A549 (cell line): ENCODE data around the gene BMS1. TPM values are rescaled to one million over a fixed set of nuclear protein-coding genes. Genes with fewer than 3 reads are reported as not detected.

Source experiments
- ATAC-seq, 2 experiments: fragments of 200-7000 bp in 1 of 2; fragments of >200 bp in 1 of 2; cut with Nextera tagmentation in 1 of 2; cut with Tn5 transposase in 1 of 2; 3 replicates each; pipeline versions ENCODE4 v1.8.0 to v1.9.1; 2018 to 2020; ENCODE audit warnings: mild to moderate bottlenecking in 1 of 2, moderate library complexity in 1 of 2
- CTCF ChIA-PET: fragments of 300-600 bp; sonication (Branson Sonifier 250); formaldehyde crosslinking; extraction: SDS; loops from one replicate; lab custom pipeline; 2021; ENCODE audit warnings: antibody characterized with exemption, inconsistent platforms; lab: Yijun Ruan, JAX
- POLR2A ChIA-PET: fragments of 350-600 bp; formaldehyde crosslinking; extraction: SDS; loops from one replicate; lab custom pipeline; 2021; ENCODE audit warnings: antibody characterized with exemption, inconsistent platforms; lab: Yijun Ruan, JAX
- DNase-seq, 2 experiments: peaks; one replicate each; pipeline versions ENCODE4 v3.0.0 to v3.0.0-alpha.2; 2011 to 2016; ENCODE audit warnings: low read depth in 1 of 2, low spot score in 1 of 2
- FAIRE-seq: peaks from 2 replicates; lab custom pipeline; 2011; peaks lifted over from hg19 to GRCh38; lab: Jason Lieb, UNC
- H3K27ac ChIP-seq, 2 experiments: fragments of >200 bp; sonication (Bioruptor Twin); formaldehyde crosslinking; 3 replicates each; pipeline ENCODE4 v1.5.1; 2016 to 2017
- H3K4me1 ChIP-seq: fragments of >200 bp; sonication (Bioruptor Twin); formaldehyde crosslinking; 3 replicates; pipeline ENCODE4 v1.6.1; 2016
- H3K4me2 ChIP-seq: fragments of >200 bp; sonication (Bioruptor Twin); formaldehyde crosslinking; 3 replicates; pipeline ENCODE4 v1.6.1; 2016
- H3K4me3 ChIP-seq: fragments of >200 bp; sonication (Bioruptor Twin); formaldehyde crosslinking; 3 replicates; pipeline ENCODE4 v1.5.1; 2016
- H3K9me3 ChIP-seq: fragments of >200 bp; sonication (Bioruptor Twin); formaldehyde crosslinking; 3 replicates; pipeline ENCODE4 v1.6.1; 2016
- CEBPB ChIP-seq, 2 experiments: fragments of >200 bp in 1 of 2; sonication (Bioruptor Twin) in 1 of 2; formaldehyde crosslinking in 1 of 2; IDR thresholded peaks; 2 replicates each; pipeline ENCODE4 v1.6.1; 2012 to 2016
- CHD2 ChIP-seq: fragments of 150-350 bp; IDR thresholded peaks from 2 replicates; pipeline ENCODE4 v1.6.1; 2014; ENCODE audit warnings: low read length; ENCODE audit not compliant: partially characterized antibody
- EHF ChIP-seq: fragments of 250-450 bp; sonication (Bioruptor Pico); IDR thresholded peaks from 2 replicates; pipeline ENCODE4 v1.5.0; 2020; ENCODE audit warnings: mild to moderate bottlenecking
- FOSB ChIP-seq: fragments of 250-450 bp; sonication (Bioruptor Pico); IDR thresholded peaks from 2 replicates; pipeline ENCODE4 v1.5.0; 2020; ENCODE audit warnings: mild to moderate bottlenecking, moderate library complexity
- FOSL2 ChIP-seq, 2 experiments: fragments of 450-650 bp in 1 of 2; fragments of >200 bp in 1 of 2; sonication (Bioruptor Twin) in 1 of 2; formaldehyde crosslinking; IDR thresholded peaks; 2 replicates each; pipeline versions ENCODE4 v1.5.0 to v1.6.1; 2016 to 2020; ENCODE audit warnings: mild to moderate bottlenecking in 1 of 2, moderate library complexity in 1 of 2
- GATA3 ChIP-seq: IDR thresholded peaks from 2 replicates; pipeline ENCODE4 v1.6.1; 2012; ENCODE audit warnings: borderline replicate concordance
- HOXB5 ChIP-seq: fragments of 250-450 bp; sonication (Bioruptor Pico); IDR thresholded peaks from 2 replicates; pipeline ENCODE4 v1.5.0; 2020; ENCODE audit warnings: mild to moderate bottlenecking, moderate library complexity
- JUNB ChIP-seq: fragments of >200 bp; sonication (Bioruptor Twin); formaldehyde crosslinking; IDR thresholded peaks from 2 replicates; pipeline ENCODE4 v1.6.1; 2016
- MYC ChIP-seq: IDR thresholded peaks from 2 replicates; pipeline ENCODE4 v1.6.1; 2012; ENCODE audit warnings: mild to moderate bottlenecking, inconsistent platforms, low read length, improper control_type of control experiment, borderline replicate concordance
- POLR2A ChIP-seq: IDR thresholded peaks from 2 replicates; pipeline ENCODE4 v1.6.1; 2012; ENCODE audit warnings: mild to moderate bottlenecking, low read length
- RCOR1 ChIP-seq: fragments of 150-350 bp; IDR thresholded peaks from 2 replicates; pipeline ENCODE4 v1.6.1; 2014; ENCODE audit warnings: antibody characterized with exemption, low read length, low read depth
- RFX5 ChIP-seq: fragments of 450-650 bp; IDR thresholded peaks from 2 replicates; pipeline ENCODE4 v1.7.1; 2014; ENCODE audit warnings: antibody characterized with exemption, mild to moderate bottlenecking, moderate library complexity
- SREBF2 ChIP-seq: fragments of 450-650 bp; IDR thresholded peaks from 2 replicates; pipeline ENCODE4 v1.6.1; 2014; ENCODE audit warnings: mild to moderate bottlenecking, moderate library complexity
- TFCP2L1 ChIP-seq: fragments of 250-450 bp; sonication (Bioruptor Pico); IDR thresholded peaks from 2 replicates; pipeline ENCODE4 v1.5.0; 2021; ENCODE audit warnings: mild to moderate bottlenecking
- WGBS: methylation state at CpG from one replicate; pipeline ENCODE4 v1.1.6; 2017; ENCODE audit errors: missing lambda C conversion rate; 5-methylcytosine and 5-hydroxymethylcytosine counted together
- polyA plus RNA-seq, 4 experiments: library from polyadenylated mRNA; depleted of rRNA in 3 of 4; stranded (reverse); fragments of >200 nt; fragmentation: RNase III in 1 of 4; extraction: RNeasy Plus Mini Kit Qiagen cat#74134 plus additional on column Dnase treatment in 1 of 4; gene quantifications; 2 replicates in 3 of 4; 3 replicates in 1 of 4; pipeline ENCODE4 v1.2.3, GENCODE V29; 2011 to 2017
- TF ChIP-seq, protein P1 (sequence below): fragments of 250-450 bp; sonication (Bioruptor Pico); IDR thresholded peaks from 2 replicates; pipeline ENCODE4 v1.5.0; 2021; ENCODE audit warnings: mild to moderate bottlenecking, moderate library complexity, borderline replicate concordance
- TF ChIP-seq, protein P2 (sequence below): fragments of 250-450 bp; sonication (Bioruptor Pico); IDR thresholded peaks from 2 replicates; pipeline ENCODE4 v1.5.0; 2020; ENCODE audit warnings: low read depth, mild to moderate bottlenecking, moderate library complexity
- TF ChIP-seq, protein P3 (sequence below): fragments of 450-650 bp; IDR thresholded peaks from 2 replicates; pipeline ENCODE4 v1.6.1; 2014; ENCODE audit warnings: antibody characterized with exemption
- TF ChIP-seq, protein P4 (sequence below): IDR thresholded peaks from 2 replicates; pipeline ENCODE4 v1.6.1; 2012; ENCODE audit warnings: low read depth, borderline replicate concordance
- TF ChIP-seq, protein P5 (sequence below): IDR thresholded peaks from 2 replicates; pipeline ENCODE4 v1.6.1; 2012
- TF ChIP-seq, protein P6 (sequence below): fragments of 200-600 bp; sonication (generic); IDR thresholded peaks from 2 replicates; pipeline ENCODE4 v1.6.1; 2016; ENCODE audit warnings: antibody characterized with exemption, mild to moderate bottlenecking, moderate library complexity

Gene BMS1
- polyA plus RNA-seq, 2 of the 4 experiments (the other 2 are of a cell fraction): 14.4 to 21.2 TPM

DNA sequence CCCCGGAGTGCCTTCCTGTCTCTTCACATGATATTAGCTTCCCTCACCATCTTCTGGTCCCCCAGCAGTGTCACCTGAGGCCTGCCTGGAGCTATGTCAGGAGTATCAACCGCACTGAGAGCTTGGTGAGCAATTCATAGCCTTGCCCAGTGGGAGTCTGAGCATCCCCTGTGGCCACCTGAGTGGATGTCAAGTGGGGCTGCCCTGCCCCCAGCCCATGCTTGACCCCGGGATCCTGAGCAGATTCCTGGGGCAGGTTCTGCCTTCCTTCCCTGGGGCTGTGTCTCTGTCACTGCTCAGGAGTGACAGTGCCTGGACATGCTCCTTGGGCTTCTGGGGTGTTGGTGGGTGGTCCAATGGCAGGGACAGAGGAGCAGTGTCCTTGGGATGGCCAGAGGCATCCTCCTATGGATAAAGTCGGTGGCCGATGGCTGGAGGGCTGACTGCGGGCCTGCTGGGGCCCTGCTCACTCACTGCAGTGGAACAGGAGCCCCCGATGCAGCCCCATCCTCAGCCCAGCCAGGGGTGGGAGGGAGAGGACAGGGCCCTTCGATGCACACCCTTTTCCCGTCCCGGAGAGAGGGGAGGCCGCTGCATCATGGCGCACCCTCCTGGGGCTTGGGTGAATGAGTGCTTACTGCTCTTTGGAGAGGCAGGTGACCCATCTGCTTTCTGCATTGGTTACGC is 95.7 kb downstream of the BMS1 start:
- DNase-seq: no peak

DNA sequence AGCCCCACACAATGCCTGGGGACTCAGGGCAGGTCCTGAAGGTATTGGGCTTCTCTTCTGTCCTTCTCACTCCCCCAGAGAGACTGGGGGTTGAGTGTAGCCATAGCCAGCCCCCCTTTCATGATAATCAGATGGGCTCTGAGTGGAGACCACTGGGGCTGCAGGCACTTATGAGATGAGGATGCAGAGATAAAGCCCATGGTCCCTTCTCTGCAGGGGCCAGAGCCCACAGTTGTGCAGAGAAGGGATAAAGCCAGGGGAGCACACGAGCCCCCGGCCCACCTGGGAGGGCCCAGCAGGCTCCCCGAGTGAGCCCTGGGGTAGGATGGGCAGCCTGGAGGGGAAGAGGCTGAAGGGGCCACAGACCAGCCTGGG is 96.2 kb downstream of the BMS1 start:
- DNase-seq: no peak
- Histone ChIP-seq H3K4me1 (0 out of 3 replicates have a peak, but pooled peaks cover 8% of the 10 kb centered on the region), H3K27ac (no peak overlapping the region), H3K9me3 (no peaks in the 10 kb centered on the region; the same call in 2 of the 3 replicates), H3K4me2 (no peak overlapping the region), H3K4me3 (no peak overlapping the region)
- ChIA-PET POLR2A (no interaction called here), CTCF (no interaction called here)
- ATAC-seq: no peak
- WGBS: 6% methylated on average over 3 of the region's 3 CpGs
- no peak for FAIRE-seq
- TF ChIP-seq, protein P1, sequence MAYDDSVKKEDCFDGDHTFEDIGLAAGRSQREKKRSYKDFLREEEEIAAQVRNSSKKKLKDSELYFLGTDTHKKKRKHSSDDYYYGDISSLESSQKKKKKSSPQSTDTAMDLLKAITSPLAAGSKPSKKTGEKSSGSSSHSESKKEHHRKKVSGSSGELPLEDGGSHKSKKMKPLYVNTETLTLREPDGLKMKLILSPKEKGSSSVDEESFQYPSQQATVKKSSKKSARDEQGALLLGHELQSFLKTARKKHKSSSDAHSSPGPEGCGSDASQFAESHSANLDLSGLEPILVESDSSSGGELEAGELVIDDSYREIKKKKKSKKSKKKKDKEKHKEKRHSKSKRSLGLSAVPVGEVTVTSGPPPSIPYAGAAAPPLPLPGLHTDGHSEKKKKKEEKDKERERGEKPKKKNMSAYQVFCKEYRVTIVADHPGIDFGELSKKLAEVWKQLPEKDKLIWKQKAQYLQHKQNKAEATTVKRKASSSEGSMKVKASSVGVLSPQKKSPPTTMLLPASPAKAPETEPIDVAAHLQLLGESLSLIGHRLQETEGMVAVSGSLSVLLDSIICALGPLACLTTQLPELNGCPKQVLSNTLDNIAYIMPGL (CRISPR knock-in tag): no peak
- TF ChIP-seq SREBF2 (no peak), GATA3 (no peak), MYC (no peak), TFCP2L1 (CRISPR knock-in tag) (no peak), CHD2 (no peak), HOXB5 (CRISPR knock-in tag) (no peak), EHF (CRISPR knock-in tag) (no peak), RCOR1 (no peak), RFX5 (no peak), FOSL2 (IDR thresholded peaks at IDR 0.05) (no peak), FOSL2 (CRISPR knock-in tag; IDR thresholded peaks at IDR 0.05) (no peak), POLR2A (no peak), JUNB (no peak), FOSB (no peak), CEBPB (IDR thresholded peaks at IDR 0.05) (no peak)
- TF ChIP-seq, protein P2, sequence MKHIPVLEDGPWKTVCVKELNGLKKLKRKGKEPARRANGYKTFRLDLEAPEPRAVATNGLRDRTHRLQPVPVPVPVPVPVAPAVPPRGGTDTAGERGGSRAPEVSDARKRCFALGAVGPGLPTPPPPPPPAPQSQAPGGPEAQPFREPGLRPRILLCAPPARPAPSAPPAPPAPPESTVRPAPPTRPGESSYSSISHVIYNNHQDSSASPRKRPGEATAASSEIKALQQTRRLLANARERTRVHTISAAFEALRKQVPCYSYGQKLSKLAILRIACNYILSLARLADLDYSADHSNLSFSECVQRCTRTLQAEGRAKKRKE (CRISPR knock-in tag): no peak
- TF ChIP-seq, protein P3, sequence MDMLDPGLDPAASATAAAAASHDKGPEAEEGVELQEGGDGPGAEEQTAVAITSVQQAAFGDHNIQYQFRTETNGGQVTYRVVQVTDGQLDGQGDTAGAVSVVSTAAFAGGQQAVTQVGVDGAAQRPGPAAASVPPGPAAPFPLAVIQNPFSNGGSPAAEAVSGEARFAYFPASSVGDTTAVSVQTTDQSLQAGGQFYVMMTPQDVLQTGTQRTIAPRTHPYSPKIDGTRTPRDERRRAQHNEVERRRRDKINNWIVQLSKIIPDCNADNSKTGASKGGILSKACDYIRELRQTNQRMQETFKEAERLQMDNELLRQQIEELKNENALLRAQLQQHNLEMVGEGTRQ: no peak
- TF ChIP-seq, protein P4, sequence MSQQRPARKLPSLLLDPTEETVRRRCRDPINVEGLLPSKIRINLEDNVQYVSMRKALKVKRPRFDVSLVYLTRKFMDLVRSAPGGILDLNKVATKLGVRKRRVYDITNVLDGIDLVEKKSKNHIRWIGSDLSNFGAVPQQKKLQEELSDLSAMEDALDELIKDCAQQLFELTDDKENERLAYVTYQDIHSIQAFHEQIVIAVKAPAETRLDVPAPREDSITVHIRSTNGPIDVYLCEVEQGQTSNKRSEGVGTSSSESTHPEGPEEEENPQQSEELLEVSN: no peak

More for the DNA sequence above, 95.7 kb downstream of the BMS1 start:
- no peak overlapping the region for H3K4me3 ChIP-seq
- ChIA-PET POLR2A (no interaction called here), CTCF (interaction anchor here (1.0 kb wide), 1 partner anchor 10 kb away, joined by 3 read pairs; no protein-coding TSS in a partner anchor)
- 51% methylated on average over 12 of the region's 13 CpGs for WGBS
- FAIRE-seq (no peak), ATAC-seq (no peak)
- no peaks in the 10 kb centered on the region; the same call in 2 of the 3 replicates for H3K9me3 ChIP-seq
- H3K4me2 ChIP-seq: no peak overlapping the region
- TF ChIP-seq, protein P5, sequence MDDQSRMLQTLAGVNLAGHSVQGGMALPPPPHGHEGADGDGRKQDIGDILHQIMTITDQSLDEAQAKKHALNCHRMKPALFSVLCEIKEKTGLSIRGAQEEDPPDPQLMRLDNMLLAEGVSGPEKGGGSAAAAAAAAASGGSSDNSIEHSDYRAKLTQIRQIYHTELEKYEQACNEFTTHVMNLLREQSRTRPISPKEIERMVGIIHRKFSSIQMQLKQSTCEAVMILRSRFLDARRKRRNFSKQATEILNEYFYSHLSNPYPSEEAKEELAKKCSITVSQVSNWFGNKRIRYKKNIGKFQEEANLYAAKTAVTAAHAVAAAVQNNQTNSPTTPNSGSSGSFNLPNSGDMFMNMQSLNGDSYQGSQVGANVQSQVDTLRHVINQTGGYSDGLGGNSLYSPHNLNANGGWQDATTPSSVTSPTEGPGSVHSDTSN: no peak
- TF ChIP-seq, protein P6, sequence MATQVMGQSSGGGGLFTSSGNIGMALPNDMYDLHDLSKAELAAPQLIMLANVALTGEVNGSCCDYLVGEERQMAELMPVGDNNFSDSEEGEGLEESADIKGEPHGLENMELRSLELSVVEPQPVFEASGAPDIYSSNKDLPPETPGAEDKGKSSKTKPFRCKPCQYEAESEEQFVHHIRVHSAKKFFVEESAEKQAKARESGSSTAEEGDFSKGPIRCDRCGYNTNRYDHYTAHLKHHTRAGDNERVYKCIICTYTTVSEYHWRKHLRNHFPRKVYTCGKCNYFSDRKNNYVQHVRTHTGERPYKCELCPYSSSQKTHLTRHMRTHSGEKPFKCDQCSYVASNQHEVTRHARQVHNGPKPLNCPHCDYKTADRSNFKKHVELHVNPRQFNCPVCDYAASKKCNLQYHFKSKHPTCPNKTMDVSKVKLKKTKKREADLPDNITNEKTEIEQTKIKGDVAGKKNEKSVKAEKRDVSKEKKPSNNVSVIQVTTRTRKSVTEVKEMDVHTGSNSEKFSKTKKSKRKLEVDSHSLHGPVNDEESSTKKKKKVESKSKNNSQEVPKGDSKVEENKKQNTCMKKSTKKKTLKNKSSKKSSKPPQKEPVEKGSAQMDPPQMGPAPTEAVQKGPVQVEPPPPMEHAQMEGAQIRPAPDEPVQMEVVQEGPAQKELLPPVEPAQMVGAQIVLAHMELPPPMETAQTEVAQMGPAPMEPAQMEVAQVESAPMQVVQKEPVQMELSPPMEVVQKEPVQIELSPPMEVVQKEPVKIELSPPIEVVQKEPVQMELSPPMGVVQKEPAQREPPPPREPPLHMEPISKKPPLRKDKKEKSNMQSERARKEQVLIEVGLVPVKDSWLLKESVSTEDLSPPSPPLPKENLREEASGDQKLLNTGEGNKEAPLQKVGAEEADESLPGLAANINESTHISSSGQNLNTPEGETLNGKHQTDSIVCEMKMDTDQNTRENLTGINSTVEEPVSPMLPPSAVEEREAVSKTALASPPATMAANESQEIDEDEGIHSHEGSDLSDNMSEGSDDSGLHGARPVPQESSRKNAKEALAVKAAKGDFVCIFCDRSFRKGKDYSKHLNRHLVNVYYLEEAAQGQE: no peak
- no peak overlapping the region for H3K27ac ChIP-seq
- H3K4me1 ChIP-seq: 0 out of 3 replicates have a peak, but pooled peaks cover 8% of the 10 kb centered on the region
